OCI-LY1 (cell line): Measurements from ENCODE around the gene ZBTB7C.

ENCODE experiments used
- EZH2 ChIP-seq: fragments of 200-600 bp; sonication (generic), shearing (Covaris generic); IDR thresholded peaks from 2 replicates; pipeline ENCODE4 v1.8.0; 2017; ENCODE audit warnings: borderline replicate concordance, mixed run types, mild to moderate bottlenecking, antibody characterized with exemption, low read length, moderate library complexity, mixed read lengths
- TF ChIP-seq, protein P1 (sequence below): fragments of 200-600 bp; sonication (generic), shearing (Covaris generic); IDR thresholded peaks from 2 replicates; pipeline ENCODE4 v1.5.1; 2017; ENCODE audit warnings: mild to moderate bottlenecking, antibody characterized with exemption, low read length, moderate library complexity, mixed read lengths

- TF ChIP-seq, protein P1, sequence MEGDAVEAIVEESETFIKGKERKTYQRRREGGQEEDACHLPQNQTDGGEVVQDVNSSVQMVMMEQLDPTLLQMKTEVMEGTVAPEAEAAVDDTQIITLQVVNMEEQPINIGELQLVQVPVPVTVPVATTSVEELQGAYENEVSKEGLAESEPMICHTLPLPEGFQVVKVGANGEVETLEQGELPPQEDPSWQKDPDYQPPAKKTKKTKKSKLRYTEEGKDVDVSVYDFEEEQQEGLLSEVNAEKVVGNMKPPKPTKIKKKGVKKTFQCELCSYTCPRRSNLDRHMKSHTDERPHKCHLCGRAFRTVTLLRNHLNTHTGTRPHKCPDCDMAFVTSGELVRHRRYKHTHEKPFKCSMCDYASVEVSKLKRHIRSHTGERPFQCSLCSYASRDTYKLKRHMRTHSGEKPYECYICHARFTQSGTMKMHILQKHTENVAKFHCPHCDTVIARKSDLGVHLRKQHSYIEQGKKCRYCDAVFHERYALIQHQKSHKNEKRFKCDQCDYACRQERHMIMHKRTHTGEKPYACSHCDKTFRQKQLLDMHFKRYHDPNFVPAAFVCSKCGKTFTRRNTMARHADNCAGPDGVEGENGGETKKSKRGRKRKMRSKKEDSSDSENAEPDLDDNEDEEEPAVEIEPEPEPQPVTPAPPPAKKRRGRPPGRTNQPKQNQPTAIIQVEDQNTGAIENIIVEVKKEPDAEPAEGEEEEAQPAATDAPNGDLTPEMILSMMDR = no peak
- TF ChIP-seq EZH2 = no peak
These were observed 138.3 kb downstream of the ZBTB7C start for GRCh38 chr18:48270929-48271328.
